Sigmoid colon (tissue), 4 donors: ENCODE data around the gene TENM4.

Source experiments
- CTCF ChIP-seq, 4 experiments: fragments of 450-650 bp in 3 of 4; fragments of 200-600 bp in 1 of 4; IDR thresholded peaks; one replicate each; pipeline ENCODE4 v1.5.1; 2016 to 2019; ENCODE audit warnings: antibody characterized with exemption in 4 of 4, mild to moderate bottlenecking in 3 of 4, moderate library complexity in 2 of 4
- EP300 ChIP-seq, 4 donors: sonication (generic); formaldehyde crosslinking; IDR thresholded peaks; one replicate each; pipeline ENCODE4 v1.6.1; 2017; ENCODE audit warnings: antibody characterized with exemption in 4 of 4
- POLR2AphosphoS5 ChIP-seq, 4 donors: sonication (generic); formaldehyde crosslinking; IDR thresholded peaks; one replicate each; pipeline ENCODE4 v1.6.1; 2017; ENCODE audit warnings: antibody characterized with exemption in 4 of 4

GRCh38 chr11:79040348-79040747 is 400.5 kb downstream of the TENM4 start:
- TF ChIP-seq POLR2AphosphoS5 (IDR thresholded peaks at IDR 0.05) (no peak), CTCF (IDR thresholded peaks at IDR 0.05) (no peak), EP300 (IDR thresholded peaks at IDR 0.05) (no peak)
